ENCODE results near the gene ZMAT3.

DNA sequence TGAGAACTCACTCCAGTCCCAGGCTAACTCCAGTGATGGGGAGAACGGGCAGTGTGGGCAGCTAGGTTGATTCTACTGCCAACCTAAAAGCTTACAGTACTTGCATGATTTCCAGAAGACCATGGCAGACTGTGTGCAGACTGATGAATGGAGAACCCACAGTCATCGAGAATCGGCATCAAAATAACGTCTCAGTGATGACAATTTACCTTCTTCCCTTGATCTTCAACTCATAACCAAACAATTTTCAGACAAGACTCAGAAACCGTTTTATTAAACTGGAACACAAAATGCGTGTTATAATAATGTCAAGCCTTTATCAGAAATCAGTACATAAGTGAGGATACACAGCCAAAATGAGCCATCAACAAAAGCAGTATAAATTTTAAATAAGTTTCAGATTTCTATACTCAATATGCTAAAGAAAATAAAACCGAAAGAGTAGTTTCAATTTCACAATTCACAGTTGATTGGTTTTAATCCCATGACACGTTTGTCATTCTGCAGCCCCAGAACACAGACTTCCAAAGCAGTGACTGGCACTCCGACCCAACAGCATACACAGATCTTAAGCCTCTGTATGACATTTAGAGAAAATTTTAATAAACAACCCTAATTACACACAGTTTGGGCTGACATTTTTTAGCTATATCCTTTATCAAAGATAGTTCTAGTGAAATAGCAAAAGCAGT lies 54.5 kb downstream of the ZMAT3 start:
- TF ChIP-seq, protein P1, sequence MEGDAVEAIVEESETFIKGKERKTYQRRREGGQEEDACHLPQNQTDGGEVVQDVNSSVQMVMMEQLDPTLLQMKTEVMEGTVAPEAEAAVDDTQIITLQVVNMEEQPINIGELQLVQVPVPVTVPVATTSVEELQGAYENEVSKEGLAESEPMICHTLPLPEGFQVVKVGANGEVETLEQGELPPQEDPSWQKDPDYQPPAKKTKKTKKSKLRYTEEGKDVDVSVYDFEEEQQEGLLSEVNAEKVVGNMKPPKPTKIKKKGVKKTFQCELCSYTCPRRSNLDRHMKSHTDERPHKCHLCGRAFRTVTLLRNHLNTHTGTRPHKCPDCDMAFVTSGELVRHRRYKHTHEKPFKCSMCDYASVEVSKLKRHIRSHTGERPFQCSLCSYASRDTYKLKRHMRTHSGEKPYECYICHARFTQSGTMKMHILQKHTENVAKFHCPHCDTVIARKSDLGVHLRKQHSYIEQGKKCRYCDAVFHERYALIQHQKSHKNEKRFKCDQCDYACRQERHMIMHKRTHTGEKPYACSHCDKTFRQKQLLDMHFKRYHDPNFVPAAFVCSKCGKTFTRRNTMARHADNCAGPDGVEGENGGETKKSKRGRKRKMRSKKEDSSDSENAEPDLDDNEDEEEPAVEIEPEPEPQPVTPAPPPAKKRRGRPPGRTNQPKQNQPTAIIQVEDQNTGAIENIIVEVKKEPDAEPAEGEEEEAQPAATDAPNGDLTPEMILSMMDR (tag by site-specific recombination; IDR thresholded peaks at IDR 0.05): no peak
- TF ChIP-seq, protein P2, sequence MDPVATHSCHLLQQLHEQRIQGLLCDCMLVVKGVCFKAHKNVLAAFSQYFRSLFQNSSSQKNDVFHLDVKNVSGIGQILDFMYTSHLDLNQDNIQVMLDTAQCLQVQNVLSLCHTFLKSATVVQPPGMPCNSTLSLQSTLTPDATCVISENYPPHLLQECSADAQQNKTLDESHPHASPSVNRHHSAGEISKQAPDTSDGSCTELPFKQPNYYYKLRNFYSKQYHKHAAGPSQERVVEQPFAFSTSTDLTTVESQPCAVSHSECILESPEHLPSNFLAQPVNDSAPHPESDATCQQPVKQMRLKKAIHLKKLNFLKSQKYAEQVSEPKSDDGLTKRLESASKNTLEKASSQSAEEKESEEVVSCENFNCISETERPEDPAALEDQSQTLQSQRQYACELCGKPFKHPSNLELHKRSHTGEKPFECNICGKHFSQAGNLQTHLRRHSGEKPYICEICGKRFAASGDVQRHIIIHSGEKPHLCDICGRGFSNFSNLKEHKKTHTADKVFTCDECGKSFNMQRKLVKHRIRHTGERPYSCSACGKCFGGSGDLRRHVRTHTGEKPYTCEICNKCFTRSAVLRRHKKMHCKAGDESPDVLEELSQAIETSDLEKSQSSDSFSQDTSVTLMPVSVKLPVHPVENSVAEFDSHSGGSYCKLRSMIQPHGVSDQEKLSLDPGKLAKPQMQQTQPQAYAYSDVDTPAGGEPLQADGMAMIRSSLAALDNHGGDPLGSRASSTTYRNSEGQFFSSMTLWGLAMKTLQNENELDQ (tag by site-specific recombination; IDR thresholded peaks at IDR 0.05; ENCODE audit: low read depth): no peak
- TF ChIP-seq, protein P3, sequence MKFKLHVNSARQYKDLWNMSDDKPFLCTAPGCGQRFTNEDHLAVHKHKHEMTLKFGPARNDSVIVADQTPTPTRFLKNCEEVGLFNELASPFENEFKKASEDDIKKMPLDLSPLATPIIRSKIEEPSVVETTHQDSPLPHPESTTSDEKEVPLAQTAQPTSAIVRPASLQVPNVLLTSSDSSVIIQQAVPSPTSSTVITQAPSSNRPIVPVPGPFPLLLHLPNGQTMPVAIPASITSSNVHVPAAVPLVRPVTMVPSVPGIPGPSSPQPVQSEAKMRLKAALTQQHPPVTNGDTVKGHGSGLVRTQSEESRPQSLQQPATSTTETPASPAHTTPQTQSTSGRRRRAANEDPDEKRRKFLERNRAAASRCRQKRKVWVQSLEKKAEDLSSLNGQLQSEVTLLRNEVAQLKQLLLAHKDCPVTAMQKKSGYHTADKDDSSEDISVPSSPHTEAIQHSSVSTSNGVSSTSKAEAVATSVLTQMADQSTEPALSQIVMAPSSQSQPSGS (tag by site-specific recombination; IDR thresholded peaks at IDR 0.05; ENCODE audit: low read depth): no peak
- TF ChIP-seq MEIS1 (CRISPR knock-in tag; IDR thresholded peaks at IDR 0.05; ENCODE audit: borderline replicate concordance) (no peak), ZNF350 (tag by site-specific recombination; IDR thresholded peaks at IDR 0.05) (no peak), ZNF830 (tag by site-specific recombination; IDR thresholded peaks at IDR 0.05; ENCODE audit: low read depth) (no peak), ZNF23 (tag by site-specific recombination; IDR thresholded peaks at IDR 0.05; ENCODE audit: borderline replicate concordance) (no peak), ZIC2 (tag by site-specific recombination; IDR thresholded peaks at IDR 0.05) (no peak), ZNF777 (tag by site-specific recombination; IDR thresholded peaks at IDR 0.05; ENCODE audit: borderline replicate concordance) (no peak), TRIM28 (IDR thresholded peaks at IDR 0.05; ENCODE audit: borderline replicate concordance, low read length) (no peak)
- TF ChIP-seq, protein P4, sequence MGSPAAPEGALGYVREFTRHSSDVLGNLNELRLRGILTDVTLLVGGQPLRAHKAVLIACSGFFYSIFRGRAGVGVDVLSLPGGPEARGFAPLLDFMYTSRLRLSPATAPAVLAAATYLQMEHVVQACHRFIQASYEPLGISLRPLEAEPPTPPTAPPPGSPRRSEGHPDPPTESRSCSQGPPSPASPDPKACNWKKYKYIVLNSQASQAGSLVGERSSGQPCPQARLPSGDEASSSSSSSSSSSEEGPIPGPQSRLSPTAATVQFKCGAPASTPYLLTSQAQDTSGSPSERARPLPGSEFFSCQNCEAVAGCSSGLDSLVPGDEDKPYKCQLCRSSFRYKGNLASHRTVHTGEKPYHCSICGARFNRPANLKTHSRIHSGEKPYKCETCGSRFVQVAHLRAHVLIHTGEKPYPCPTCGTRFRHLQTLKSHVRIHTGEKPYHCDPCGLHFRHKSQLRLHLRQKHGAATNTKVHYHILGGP (tag by site-specific recombination; IDR thresholded peaks at IDR 0.05): no peak
- TF ChIP-seq, protein P5, sequence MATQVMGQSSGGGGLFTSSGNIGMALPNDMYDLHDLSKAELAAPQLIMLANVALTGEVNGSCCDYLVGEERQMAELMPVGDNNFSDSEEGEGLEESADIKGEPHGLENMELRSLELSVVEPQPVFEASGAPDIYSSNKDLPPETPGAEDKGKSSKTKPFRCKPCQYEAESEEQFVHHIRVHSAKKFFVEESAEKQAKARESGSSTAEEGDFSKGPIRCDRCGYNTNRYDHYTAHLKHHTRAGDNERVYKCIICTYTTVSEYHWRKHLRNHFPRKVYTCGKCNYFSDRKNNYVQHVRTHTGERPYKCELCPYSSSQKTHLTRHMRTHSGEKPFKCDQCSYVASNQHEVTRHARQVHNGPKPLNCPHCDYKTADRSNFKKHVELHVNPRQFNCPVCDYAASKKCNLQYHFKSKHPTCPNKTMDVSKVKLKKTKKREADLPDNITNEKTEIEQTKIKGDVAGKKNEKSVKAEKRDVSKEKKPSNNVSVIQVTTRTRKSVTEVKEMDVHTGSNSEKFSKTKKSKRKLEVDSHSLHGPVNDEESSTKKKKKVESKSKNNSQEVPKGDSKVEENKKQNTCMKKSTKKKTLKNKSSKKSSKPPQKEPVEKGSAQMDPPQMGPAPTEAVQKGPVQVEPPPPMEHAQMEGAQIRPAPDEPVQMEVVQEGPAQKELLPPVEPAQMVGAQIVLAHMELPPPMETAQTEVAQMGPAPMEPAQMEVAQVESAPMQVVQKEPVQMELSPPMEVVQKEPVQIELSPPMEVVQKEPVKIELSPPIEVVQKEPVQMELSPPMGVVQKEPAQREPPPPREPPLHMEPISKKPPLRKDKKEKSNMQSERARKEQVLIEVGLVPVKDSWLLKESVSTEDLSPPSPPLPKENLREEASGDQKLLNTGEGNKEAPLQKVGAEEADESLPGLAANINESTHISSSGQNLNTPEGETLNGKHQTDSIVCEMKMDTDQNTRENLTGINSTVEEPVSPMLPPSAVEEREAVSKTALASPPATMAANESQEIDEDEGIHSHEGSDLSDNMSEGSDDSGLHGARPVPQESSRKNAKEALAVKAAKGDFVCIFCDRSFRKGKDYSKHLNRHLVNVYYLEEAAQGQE (tag by site-specific recombination; IDR thresholded peaks at IDR 0.05): no peak

Data from HEK293 (cell line).